ENCODE measurements around the gene PDE4D. TPM values are rescaled to one million over a fixed set of nuclear protein-coding genes. Genes with fewer than 3 reads are reported as not detected.

PDE4D gene
- total RNA-seq, 1 experiment from 2014 or later: 2.1 TPM

GRCh38 chr5:59335544-59335943 lies 558.0 kb downstream of the PDE4D start:
- H3K27me3 Mint-ChIP-seq (ENCODE audit: low read depth): no peaks in the 10 kb centered on the region; the same call in 1 of the 2 replicates
- no peak overlapping the region for H3K4ac ChIP-seq (ENCODE audit: low read depth, low read length)
- DNase-seq: no peak
- no peak overlapping the region for H2BK5ac ChIP-seq (ENCODE audit: insufficient read length, low read length)
- no peaks in the 10 kb centered on the region for H3K79me2 ChIP-seq (ENCODE audit: insufficient read depth, low read length)
- H3K9me3 ChIP-seq (ENCODE audit: control insufficient read depth, low read depth, low read length): no peaks in the 10 kb centered on the region
- no CpG with 5 or more reads among the region's 1 CpG for WGBS (ENCODE audit: extremely low coverage, insufficient read length, low lambda C conversion rate)
- H4K91ac ChIP-seq (ENCODE audit: insufficient read length, low read depth, low read length): no peak overlapping the region
- H3K9ac ChIP-seq (ENCODE audit: extremely low read depth, insufficient read length, low read length): no peak overlapping the region
- H3K56ac ChIP-seq (ENCODE audit: insufficient read length, low read depth, low read length): no peak overlapping the region
- H2BK15ac ChIP-seq (ENCODE audit: low read depth, low read length): no peak overlapping the region
- H3K23ac ChIP-seq (ENCODE audit: insufficient read length, low read depth, low read length): no peak overlapping the region
- no peaks in the 10 kb centered on the region for H3K9me3 Mint-ChIP-seq
- no peak overlapping the region for H2AFZ ChIP-seq (ENCODE audit: low read length)
- H2BK12ac ChIP-seq (ENCODE audit: insufficient read length, low read depth, low read length): no peak overlapping the region
- TF ChIP-seq CTCF (conservative IDR thresholded peaks at IDR 0.05): no peak
- H2AK5ac ChIP-seq (ENCODE audit: insufficient read length, low read length): no peak overlapping the region
- H3T11ph ChIP-seq (ENCODE audit: low read length): no peak overlapping the region
- H3K79me1 ChIP-seq (ENCODE audit: insufficient read depth, low read depth, low read length, poor library complexity, severe bottlenecking): no peaks in the 10 kb centered on the region
- H3K4me1 Mint-ChIP-seq: no peaks in the 10 kb centered on the region
- H3K4me3 Mint-ChIP-seq: no peak overlapping the region
- no peak overlapping the region for H4K5ac ChIP-seq (ENCODE audit: insufficient read length, low read depth, low read length)
- no peak overlapping the region for H3K4me2 ChIP-seq (ENCODE audit: insufficient read depth, insufficient read length, low read length)
- no peak overlapping the region for H3K27ac Mint-ChIP-seq
- no peak overlapping the region for H3K27ac ChIP-seq (ENCODE audit: insufficient read length, low read depth, low read length)
- H4K8ac ChIP-seq (replicated peaks; ENCODE audit: insufficient read length, low read depth, low read length): no peak overlapping the region
- no peaks in the 10 kb centered on the region for H3K23me2 ChIP-seq (ENCODE audit: insufficient read length, low read depth, low read length, poor library complexity, severe bottlenecking)
- H3K36me3 Mint-ChIP-seq (ENCODE audit: insufficient read depth in 1 of 3, low read depth in 3 of 3): no peaks in the 10 kb centered on the region
- H3K27me3 ChIP-seq (ENCODE audit: insufficient read depth, low read length): no peaks in the 10 kb centered on the region
- no peaks in the 10 kb centered on the region for H3K4me1 ChIP-seq (ENCODE audit: insufficient read depth, low read length)
- H2BK120ac ChIP-seq (ENCODE audit: low read depth, low read length, poor library complexity, severe bottlenecking): no peak overlapping the region
- H3K18ac ChIP-seq (ENCODE audit: insufficient read length, low read depth, low read length): no peak overlapping the region
- H3K14ac ChIP-seq (ENCODE audit: insufficient read depth, low read length): no peak overlapping the region
- H4K20me1 ChIP-seq (ENCODE audit: control insufficient read depth, insufficient read depth, insufficient read length): no peaks in the 10 kb centered on the region
- H2BK20ac ChIP-seq (ENCODE audit: low read depth, low read length, poor library complexity, severe bottlenecking): no peak overlapping the region
